HG03039 (cell line): ENCODE data around the gene EXOC3L2.

Experiments
- ATAC-seq: cut with Tn5 transposase; IDR thresholded peaks from one replicate; pipeline ENCODE4 v1.9.1; 2021; ENCODE audit warnings: mild to moderate bottlenecking, moderate library complexity; ENCODE audit not compliant: unreplicated experiment

The EXOC3L2 gene

GRCh38 chr19:45182758-45183157 lies 62.4 kb downstream of the EXOC3L2 start:
- no peak for ATAC-seq

DNA sequence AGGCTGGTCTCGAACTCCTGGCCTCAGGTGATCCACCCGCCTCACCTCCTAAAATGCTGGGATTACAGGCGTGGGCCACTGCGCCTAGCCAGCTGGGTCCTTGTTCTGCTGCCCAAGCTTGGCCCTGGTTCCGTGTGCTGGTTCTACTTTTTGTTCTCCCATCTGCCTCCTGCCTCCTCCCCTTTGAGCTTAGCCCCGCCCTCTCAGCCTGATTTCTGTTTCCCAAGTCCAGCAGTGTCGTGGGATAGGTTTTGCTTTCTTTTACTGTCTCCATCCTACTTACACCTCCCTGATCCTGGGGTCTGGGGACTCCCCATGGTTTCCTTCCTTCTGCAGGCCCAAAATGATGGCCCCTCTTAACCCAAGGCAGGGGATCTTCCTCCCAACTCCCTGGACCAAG lies 64.3 kb downstream of the EXOC3L2 start:
- ATAC-seq, result no peak

- ATAC-seq, result no peak
Measured at GRCh38 chr19:45179892-45180370, 65.3 kb downstream of the EXOC3L2 start.

GRCh38 chr19:45179072-45179891 lies 65.9 kb downstream of the EXOC3L2 start:
- no peak for ATAC-seq

GRCh38 chr19:45178262-45179071 lies 66.7 kb downstream of the EXOC3L2 start, which contains the start of gene BLOC1S3:
Gene BLOC1S3 (plus strand): TSS chr19:45178784. CDS start chr19:45179297, 513 bp downstream.
- ATAC-seq, result peak; percentile 79

DNA sequence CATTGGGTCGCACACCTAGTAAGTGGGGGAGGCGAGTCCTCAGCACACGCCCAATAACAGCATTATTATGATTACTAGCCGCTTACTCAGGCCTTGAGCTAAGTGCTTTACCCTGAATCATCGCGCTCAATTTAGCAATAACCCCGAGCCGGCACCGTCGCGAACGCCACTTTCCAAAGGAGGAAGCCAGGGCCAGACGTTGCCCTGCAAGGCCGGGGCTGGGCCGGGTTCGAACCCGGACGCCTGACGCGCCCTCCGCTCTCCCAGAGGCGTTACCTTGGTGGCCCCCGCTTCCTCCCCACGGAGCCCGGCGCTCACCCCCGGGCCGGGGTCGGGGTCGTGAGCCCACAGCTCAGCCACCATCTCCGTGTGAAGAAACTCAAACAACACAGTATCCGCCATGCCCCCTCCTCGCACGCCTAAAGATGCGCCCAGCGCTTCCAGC lies 67.4 kb downstream of the EXOC3L2 start, which contains the start of gene TRAPPC6A:
TSS of gene TRAPPC6A (minus strand) at position 421 of the 445 bp plus-strand sequence. CDS start at position 402, 19 bp downstream.
- ATAC-seq, result no peak

DNA sequence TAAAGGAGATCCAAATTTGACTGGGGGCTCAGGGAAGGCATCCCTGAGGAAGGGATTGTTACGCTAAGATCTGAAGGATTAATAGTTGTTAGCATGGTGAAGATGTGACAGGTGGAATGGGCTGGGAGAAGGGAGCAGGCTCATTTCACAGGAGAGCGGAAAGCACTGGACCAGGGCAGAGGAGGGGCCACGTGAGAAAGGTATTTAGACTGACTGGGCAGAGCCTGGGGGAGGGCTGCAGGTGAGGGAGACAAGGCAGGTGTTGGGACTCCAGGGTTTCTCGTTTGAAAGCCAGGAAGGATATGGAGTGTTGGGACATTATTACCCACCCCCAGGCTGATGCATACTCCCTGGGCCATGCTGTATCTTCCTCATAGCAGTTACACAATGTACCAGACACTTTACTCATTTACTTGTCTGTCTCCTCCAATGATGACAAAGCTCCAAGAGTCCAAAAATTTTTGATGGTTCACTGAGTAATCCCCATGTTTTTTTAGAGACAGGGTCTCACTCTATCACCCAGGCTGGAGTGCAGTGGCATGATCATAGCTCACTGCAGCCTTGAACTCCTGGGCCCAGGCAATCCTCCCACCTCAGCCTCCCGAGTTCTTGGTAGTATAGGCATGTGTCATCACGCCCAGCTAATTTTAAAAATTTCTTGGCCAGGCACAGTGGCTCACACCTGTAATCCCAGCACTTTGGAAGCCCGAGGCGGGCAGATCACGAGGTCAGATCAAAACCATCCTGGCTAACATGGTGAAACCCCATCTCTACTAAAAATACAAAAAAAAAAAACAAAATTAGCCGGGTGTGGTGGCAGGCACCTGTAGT lies 69.5 kb downstream of the EXOC3L2 start:
- no peak for ATAC-seq

GRCh38 chr19:45173816-45174215 lies 71.4 kb downstream of the EXOC3L2 start:
- no peak for ATAC-seq

- no peak for ATAC-seq
Measured at GRCh38 chr19:45172611-45173208, 72.5 kb downstream of the EXOC3L2 start.

GRCh38 chr19:45172173-45172572 lies 73.0 kb downstream of the EXOC3L2 start:
- no peak for ATAC-seq

- no peak for ATAC-seq
Measured at GRCh38 chr19:45171211-45171623, 74.0 kb downstream of the EXOC3L2 start.

GRCh38 chr19:45170146-45171106 lies 74.8 kb downstream of the EXOC3L2 start:
- no peak for ATAC-seq

- ATAC-seq, result no peak
Measured at GRCh38 chr19:45169602-45170001, 75.6 kb downstream of the EXOC3L2 start.

- ATAC-seq, result no peak
Measured at GRCh38 chr19:45168767-45169351, 76.3 kb downstream of the EXOC3L2 start.

DNA sequence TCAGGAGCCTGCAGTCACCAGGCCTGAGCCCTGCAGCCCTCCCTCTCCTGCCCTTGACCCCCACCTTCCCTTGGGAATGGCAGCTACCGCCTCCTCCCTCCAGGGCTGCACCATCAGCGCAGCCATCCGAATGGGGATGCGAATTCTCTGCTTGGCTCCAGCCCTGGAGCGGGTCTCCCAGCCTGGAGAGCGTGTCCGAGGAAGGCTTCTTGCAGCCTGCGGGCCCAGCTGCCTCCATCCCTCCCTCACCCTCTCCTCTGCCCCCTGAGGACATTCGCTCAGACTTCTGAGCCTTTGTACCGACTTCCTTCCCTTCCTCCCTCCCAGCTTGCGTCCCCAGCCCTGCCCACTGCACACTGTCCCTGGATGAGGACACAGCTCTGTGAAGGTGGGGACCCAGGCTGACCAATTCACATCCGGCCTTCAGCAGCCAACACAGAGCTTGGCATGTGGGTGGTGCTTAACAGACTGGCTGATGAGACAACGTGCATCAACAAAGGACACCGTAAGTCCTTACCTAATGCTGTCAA lies 78.4 kb downstream of the EXOC3L2 start:
- no peak for ATAC-seq

GRCh38 chr19:45164577-45165335 lies 80.5 kb downstream of the EXOC3L2 start:
- peak; percentile 53 for ATAC-seq

DNA sequence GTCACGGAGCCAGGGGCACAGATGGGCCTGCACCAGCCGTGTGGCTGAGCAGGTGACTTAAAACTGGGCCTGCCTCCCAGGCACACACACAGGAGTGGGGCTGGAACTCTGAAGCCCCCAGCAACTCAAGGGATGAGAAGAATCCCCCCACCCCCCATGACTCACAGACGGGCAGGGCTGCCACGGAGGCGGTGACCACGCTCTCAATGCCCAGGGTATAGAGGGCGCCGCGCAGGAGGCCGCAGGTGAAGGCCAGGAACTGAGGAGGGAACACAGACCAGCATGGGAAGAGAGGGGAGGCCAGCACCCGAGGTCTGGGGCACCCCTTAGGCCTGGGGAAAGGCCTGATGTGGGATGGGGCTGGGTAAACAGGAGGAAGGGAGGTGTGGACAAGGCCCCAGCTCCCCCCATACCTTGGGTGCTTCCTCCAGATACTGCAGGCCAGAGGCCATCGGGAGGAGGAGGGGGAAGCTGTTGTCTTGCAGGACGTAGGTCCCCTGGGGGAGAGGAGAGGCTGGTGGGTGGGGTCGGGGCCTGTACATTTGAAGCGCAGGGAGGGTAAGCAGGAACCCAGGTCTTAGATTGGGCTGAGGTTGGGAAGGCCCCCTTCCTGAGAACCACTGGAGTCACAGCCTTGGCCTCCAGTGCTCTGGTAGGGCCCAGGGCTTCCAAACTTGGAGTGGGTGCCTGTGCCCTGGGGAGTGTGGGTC lies 81.3 kb downstream of the EXOC3L2 start:
- no peak for ATAC-seq
